A549 (cell line): ENCODE data around the gene TOM1L1. TPM values are rescaled to one million over a fixed set of nuclear protein-coding genes. Genes with fewer than 3 reads are reported as not detected.

ENCODE experiments used
- ATAC-seq, 2 experiments: fragments of 200-7000 bp in 1 of 2; fragments of >200 bp in 1 of 2; cut with Nextera tagmentation in 1 of 2; cut with Tn5 transposase in 1 of 2; 3 replicates each; pipeline versions ENCODE4 v1.8.0 to v1.9.1; 2018 to 2020; ENCODE audit warnings: mild to moderate bottlenecking in 1 of 2, moderate library complexity in 1 of 2
- CTCF ChIA-PET: fragments of 300-600 bp; sonication (Branson Sonifier 250); formaldehyde crosslinking; extraction: SDS; loops from one replicate; lab custom pipeline; 2021; ENCODE audit warnings: antibody characterized with exemption, inconsistent platforms; lab: Yijun Ruan, JAX
- POLR2A ChIA-PET: fragments of 350-600 bp; formaldehyde crosslinking; extraction: SDS; loops from one replicate; lab custom pipeline; 2021; ENCODE audit warnings: antibody characterized with exemption, inconsistent platforms; lab: Yijun Ruan, JAX
- DNase-seq, 2 experiments: peaks; one replicate each; pipeline versions ENCODE4 v3.0.0 to v3.0.0-alpha.2; 2011 to 2016; ENCODE audit warnings: low read depth in 1 of 2, low spot score in 1 of 2
- FAIRE-seq: peaks from 2 replicates; lab custom pipeline; 2011; peaks lifted over from hg19 to GRCh38; lab: Jason Lieb, UNC
- H3K27ac ChIP-seq, 2 experiments: fragments of >200 bp; sonication (Bioruptor Twin); formaldehyde crosslinking; 3 replicates each; pipeline ENCODE4 v1.5.1; 2016 to 2017
- H3K4me1 ChIP-seq: fragments of >200 bp; sonication (Bioruptor Twin); formaldehyde crosslinking; 3 replicates; pipeline ENCODE4 v1.6.1; 2016
- H3K4me2 ChIP-seq: fragments of >200 bp; sonication (Bioruptor Twin); formaldehyde crosslinking; 3 replicates; pipeline ENCODE4 v1.6.1; 2016
- H3K4me3 ChIP-seq: fragments of >200 bp; sonication (Bioruptor Twin); formaldehyde crosslinking; 3 replicates; pipeline ENCODE4 v1.5.1; 2016
- H3K9me3 ChIP-seq: fragments of >200 bp; sonication (Bioruptor Twin); formaldehyde crosslinking; 3 replicates; pipeline ENCODE4 v1.6.1; 2016
- CBX2 ChIP-seq: fragments of 200-600 bp; sonication (generic); IDR thresholded peaks from 2 replicates; pipeline ENCODE4 v1.6.1; 2016; ENCODE audit warnings: low read depth, mild to moderate bottlenecking, borderline replicate concordance
- CEBPB ChIP-seq, 2 experiments: fragments of >200 bp in 1 of 2; sonication (Bioruptor Twin) in 1 of 2; formaldehyde crosslinking in 1 of 2; IDR thresholded peaks; 2 replicates each; pipeline ENCODE4 v1.6.1; 2012 to 2016
- CTCF ChIP-seq: fragments of >200 bp; sonication (Bioruptor Twin); formaldehyde crosslinking; IDR thresholded peaks from 3 replicates; pipeline ENCODE4 v1.5.1; 2016
- ESRRA ChIP-seq: fragments of 150-350 bp; IDR thresholded peaks from 2 replicates; pipeline ENCODE4 v1.6.1; 2014; ENCODE audit warnings: mild to moderate bottlenecking, low read length, borderline replicate concordance
- HDAC2 ChIP-seq: fragments of 200-600 bp; sonication (generic); IDR thresholded peaks from 2 replicates; pipeline ENCODE4 v1.6.1; 2016
- HOXB5 ChIP-seq: fragments of 250-450 bp; sonication (Bioruptor Pico); IDR thresholded peaks from 2 replicates; pipeline ENCODE4 v1.5.0; 2020; ENCODE audit warnings: mild to moderate bottlenecking, moderate library complexity
- JUNB ChIP-seq: fragments of >200 bp; sonication (Bioruptor Twin); formaldehyde crosslinking; IDR thresholded peaks from 2 replicates; pipeline ENCODE4 v1.6.1; 2016
- MAFK ChIP-seq: fragments of 450-650 bp; IDR thresholded peaks from 2 replicates; pipeline ENCODE4 v1.6.1; 2014; ENCODE audit not compliant: partially characterized antibody
- NFE2L2 ChIP-seq: fragments of 150-350 bp; conservative IDR thresholded peaks from 2 replicates; pipeline ENCODE4 v1.6.1; 2014; ENCODE audit warnings: low read length
- NPAS2 ChIP-seq: fragments of 250-450 bp; sonication (Bioruptor Pico); IDR thresholded peaks from 2 replicates; pipeline ENCODE4 v1.8.0; 2022; ENCODE audit warnings: mild to moderate bottlenecking, moderate library complexity, borderline replicate concordance
- PHF8 ChIP-seq: fragments of 200-600 bp; sonication (generic); IDR thresholded peaks from 2 replicates; pipeline ENCODE4 v1.6.1; 2016; ENCODE audit warnings: low read depth, mild to moderate bottlenecking, antibody characterized with exemption, moderate library complexity, borderline replicate concordance
- POLR2A ChIP-seq: IDR thresholded peaks from 2 replicates; pipeline ENCODE4 v1.6.1; 2012; ENCODE audit warnings: mild to moderate bottlenecking, low read length
- POLR2AphosphoS2 ChIP-seq: conservative IDR thresholded peaks from 2 replicates; pipeline ENCODE4 v1.6.1; 2012; ENCODE audit warnings: low read length, improper control_type of control experiment, inconsistent platforms
- RAD21 ChIP-seq, 2 experiments: fragments of >200 bp in 1 of 2; sonication (Bioruptor Twin) in 1 of 2; formaldehyde crosslinking in 1 of 2; IDR thresholded peaks in 1 of 2; conservative IDR thresholded peaks in 1 of 2; 2 replicates in 1 of 2; 3 replicates in 1 of 2; pipeline ENCODE4 v1.6.1; 2012 to 2018; ENCODE audit warnings: inconsistent platforms in 1 of 2
- RCOR1 ChIP-seq: fragments of 150-350 bp; IDR thresholded peaks from 2 replicates; pipeline ENCODE4 v1.6.1; 2014; ENCODE audit warnings: antibody characterized with exemption, low read length, low read depth
- RFX5 ChIP-seq: fragments of 450-650 bp; IDR thresholded peaks from 2 replicates; pipeline ENCODE4 v1.7.1; 2014; ENCODE audit warnings: antibody characterized with exemption, mild to moderate bottlenecking, moderate library complexity
- SMC3 ChIP-seq: fragments of >200 bp; sonication (Bioruptor Twin); formaldehyde crosslinking; IDR thresholded peaks from 3 replicates; pipeline ENCODE4 v1.6.1; 2018; ENCODE audit warnings: inconsistent platforms
- TFCP2L1 ChIP-seq: fragments of 250-450 bp; sonication (Bioruptor Pico); IDR thresholded peaks from 2 replicates; pipeline ENCODE4 v1.5.0; 2021; ENCODE audit warnings: mild to moderate bottlenecking
- TP53 ChIP-seq: fragments of 250-450 bp; sonication (Bioruptor Pico); IDR thresholded peaks from 2 replicates; pipeline ENCODE4 v1.5.0; 2021; ENCODE audit warnings: mild to moderate bottlenecking, moderate library complexity
- USF2 ChIP-seq: fragments of 450-650 bp; IDR thresholded peaks from 2 replicates; pipeline ENCODE4 v1.6.1; 2014; ENCODE audit warnings: antibody characterized with exemption
- ZFP36 ChIP-seq: fragments of 450-650 bp; IDR thresholded peaks from 2 replicates; pipeline ENCODE4 v1.6.1; 2014; ENCODE audit warnings: borderline replicate concordance; ENCODE audit not compliant: partially characterized antibody
- WGBS: methylation state at CpG from one replicate; pipeline ENCODE4 v1.1.6; 2017; ENCODE audit errors: missing lambda C conversion rate; 5-methylcytosine and 5-hydroxymethylcytosine counted together
- polyA plus RNA-seq, 4 experiments: library from polyadenylated mRNA; depleted of rRNA in 3 of 4; stranded (reverse); fragments of >200 nt; fragmentation: RNase III in 1 of 4; extraction: RNeasy Plus Mini Kit Qiagen cat#74134 plus additional on column Dnase treatment in 1 of 4; gene quantifications; 2 replicates in 3 of 4; 3 replicates in 1 of 4; pipeline ENCODE4 v1.2.3, GENCODE V29; 2011 to 2017
- TF ChIP-seq, protein P1 (sequence below): fragments of >200 bp; sonication (Bioruptor Twin); formaldehyde crosslinking; IDR thresholded peaks from 3 replicates; pipeline ENCODE4 v1.6.1; 2016
- TF ChIP-seq, protein P2 (sequence below): fragments of 250-450 bp; sonication (Bioruptor Pico); IDR thresholded peaks from 2 replicates; pipeline ENCODE4 v1.5.0; 2020; ENCODE audit warnings: low read depth, mild to moderate bottlenecking, moderate library complexity
- TF ChIP-seq, protein P3 (sequence below): IDR thresholded peaks from 2 replicates; pipeline ENCODE4 v1.6.1; 2012; ENCODE audit warnings: low read depth, borderline replicate concordance
- TF ChIP-seq, protein P4 (sequence below): fragments of 200-600 bp; sonication (generic); IDR thresholded peaks from 2 replicates; pipeline ENCODE4 v1.6.1; 2016; ENCODE audit warnings: antibody characterized with exemption, mild to moderate bottlenecking, moderate library complexity
- TF ChIP-seq, protein P5 (sequence below): IDR thresholded peaks from 2 replicates; pipeline ENCODE4 v1.6.1; 2012

The TOM1L1 gene
- polyA plus RNA-seq, 2 of the 4 experiments (the other 2 are of a cell fraction), result 53.4 to 117 TPM

DNA sequence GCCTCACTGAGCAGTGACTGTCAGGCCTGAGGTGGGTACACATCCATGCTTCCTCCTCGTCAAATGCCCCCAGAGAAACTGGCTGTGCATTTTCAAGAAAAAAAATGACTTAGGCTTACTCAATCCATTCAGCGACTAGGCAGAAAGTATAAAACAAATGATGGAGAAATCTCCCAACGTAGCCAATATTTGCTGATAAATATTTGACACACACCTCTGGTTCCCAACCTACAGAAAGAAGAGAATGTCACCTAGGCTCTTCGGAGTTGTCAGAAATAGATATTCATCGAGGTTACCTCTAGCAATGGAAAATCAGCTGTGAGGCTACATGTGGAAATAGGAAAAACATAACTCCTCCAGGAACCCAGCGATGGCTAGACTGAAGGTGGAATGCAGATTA lies 12.4 kb upstream of the TOM1L1 start:
- Histone ChIP-seq H3K4me2 (no peak overlapping the region), H3K4me3 (no peak overlapping the region), H3K27ac (no peak overlapping the region), H3K9me3 (no peaks in the 10 kb centered on the region), H3K4me1 (peaks cover 3% of the 10 kb centered on the region; the same call in 1 of the 3 replicates)
- no peak for DNase-seq
- 41% methylated on average over 6 of the region's 6 CpGs for WGBS
- no peak for FAIRE-seq
- TF ChIP-seq, protein P1, sequence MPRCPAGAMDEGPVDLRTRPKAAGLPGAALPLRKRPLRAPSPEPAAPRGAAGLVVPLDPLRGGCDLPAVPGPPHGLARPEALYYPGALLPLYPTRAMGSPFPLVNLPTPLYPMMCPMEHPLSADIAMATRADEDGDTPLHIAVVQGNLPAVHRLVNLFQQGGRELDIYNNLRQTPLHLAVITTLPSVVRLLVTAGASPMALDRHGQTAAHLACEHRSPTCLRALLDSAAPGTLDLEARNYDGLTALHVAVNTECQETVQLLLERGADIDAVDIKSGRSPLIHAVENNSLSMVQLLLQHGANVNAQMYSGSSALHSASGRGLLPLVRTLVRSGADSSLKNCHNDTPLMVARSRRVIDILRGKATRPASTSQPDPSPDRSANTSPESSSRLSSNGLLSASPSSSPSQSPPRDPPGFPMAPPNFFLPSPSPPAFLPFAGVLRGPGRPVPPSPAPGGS, result no peak
- TF ChIP-seq JUNB (no peak), CTCF (no peak), RCOR1 (no peak), HOXB5 (CRISPR knock-in tag) (no peak), RFX5 (no peak), TP53 (CRISPR knock-in tag) (no peak), ZFP36 (no peak), POLR2A (no peak), TFCP2L1 (CRISPR knock-in tag) (no peak), PHF8 (no peak), ESRRA (no peak)
- TF ChIP-seq, protein P2, sequence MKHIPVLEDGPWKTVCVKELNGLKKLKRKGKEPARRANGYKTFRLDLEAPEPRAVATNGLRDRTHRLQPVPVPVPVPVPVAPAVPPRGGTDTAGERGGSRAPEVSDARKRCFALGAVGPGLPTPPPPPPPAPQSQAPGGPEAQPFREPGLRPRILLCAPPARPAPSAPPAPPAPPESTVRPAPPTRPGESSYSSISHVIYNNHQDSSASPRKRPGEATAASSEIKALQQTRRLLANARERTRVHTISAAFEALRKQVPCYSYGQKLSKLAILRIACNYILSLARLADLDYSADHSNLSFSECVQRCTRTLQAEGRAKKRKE, result no peak
- TF ChIP-seq, protein P3, sequence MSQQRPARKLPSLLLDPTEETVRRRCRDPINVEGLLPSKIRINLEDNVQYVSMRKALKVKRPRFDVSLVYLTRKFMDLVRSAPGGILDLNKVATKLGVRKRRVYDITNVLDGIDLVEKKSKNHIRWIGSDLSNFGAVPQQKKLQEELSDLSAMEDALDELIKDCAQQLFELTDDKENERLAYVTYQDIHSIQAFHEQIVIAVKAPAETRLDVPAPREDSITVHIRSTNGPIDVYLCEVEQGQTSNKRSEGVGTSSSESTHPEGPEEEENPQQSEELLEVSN, result no peak
- TF ChIP-seq, protein P4, sequence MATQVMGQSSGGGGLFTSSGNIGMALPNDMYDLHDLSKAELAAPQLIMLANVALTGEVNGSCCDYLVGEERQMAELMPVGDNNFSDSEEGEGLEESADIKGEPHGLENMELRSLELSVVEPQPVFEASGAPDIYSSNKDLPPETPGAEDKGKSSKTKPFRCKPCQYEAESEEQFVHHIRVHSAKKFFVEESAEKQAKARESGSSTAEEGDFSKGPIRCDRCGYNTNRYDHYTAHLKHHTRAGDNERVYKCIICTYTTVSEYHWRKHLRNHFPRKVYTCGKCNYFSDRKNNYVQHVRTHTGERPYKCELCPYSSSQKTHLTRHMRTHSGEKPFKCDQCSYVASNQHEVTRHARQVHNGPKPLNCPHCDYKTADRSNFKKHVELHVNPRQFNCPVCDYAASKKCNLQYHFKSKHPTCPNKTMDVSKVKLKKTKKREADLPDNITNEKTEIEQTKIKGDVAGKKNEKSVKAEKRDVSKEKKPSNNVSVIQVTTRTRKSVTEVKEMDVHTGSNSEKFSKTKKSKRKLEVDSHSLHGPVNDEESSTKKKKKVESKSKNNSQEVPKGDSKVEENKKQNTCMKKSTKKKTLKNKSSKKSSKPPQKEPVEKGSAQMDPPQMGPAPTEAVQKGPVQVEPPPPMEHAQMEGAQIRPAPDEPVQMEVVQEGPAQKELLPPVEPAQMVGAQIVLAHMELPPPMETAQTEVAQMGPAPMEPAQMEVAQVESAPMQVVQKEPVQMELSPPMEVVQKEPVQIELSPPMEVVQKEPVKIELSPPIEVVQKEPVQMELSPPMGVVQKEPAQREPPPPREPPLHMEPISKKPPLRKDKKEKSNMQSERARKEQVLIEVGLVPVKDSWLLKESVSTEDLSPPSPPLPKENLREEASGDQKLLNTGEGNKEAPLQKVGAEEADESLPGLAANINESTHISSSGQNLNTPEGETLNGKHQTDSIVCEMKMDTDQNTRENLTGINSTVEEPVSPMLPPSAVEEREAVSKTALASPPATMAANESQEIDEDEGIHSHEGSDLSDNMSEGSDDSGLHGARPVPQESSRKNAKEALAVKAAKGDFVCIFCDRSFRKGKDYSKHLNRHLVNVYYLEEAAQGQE, result no peak
- no peak for ATAC-seq
- ChIA-PET CTCF (no interaction called here), POLR2A (no interaction called here)

DNA sequence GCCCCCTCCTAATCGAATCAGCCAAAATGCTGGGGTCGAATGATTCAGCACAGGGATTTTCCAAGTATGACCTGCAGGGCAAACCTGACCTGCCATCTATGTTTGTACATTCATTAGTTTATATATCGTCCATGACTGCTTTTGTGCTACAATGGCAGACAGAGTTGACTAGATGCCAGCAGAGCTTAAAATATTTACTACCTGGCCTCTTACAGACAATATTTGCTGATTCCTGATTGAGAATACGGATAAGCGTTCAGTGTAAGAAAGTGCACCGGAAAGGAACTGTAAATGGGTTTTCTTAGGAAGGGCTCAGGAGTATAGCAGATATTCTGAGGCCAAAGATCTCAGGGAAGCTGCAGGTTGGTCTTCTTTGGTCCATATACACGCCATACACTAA lies 11.7 kb upstream of the TOM1L1 start:
- no peak overlapping the region for H3K4me2 ChIP-seq
- no peak overlapping the region for H3K27ac ChIP-seq
- POLR2A ChIA-PET, result no interaction called here
- no peak for ATAC-seq
- no peak for FAIRE-seq
- 43% methylated on average over 7 of the region's 7 CpGs for WGBS
- DNase-seq, result no peak
- CTCF ChIA-PET, result interaction anchor here (0.5 kb wide), 1 partner anchor 10 kb away, joined by 3 read pairs; no protein-coding TSS in a partner anchor
- no peaks in the 10 kb centered on the region for H3K9me3 ChIP-seq
- H3K4me1 ChIP-seq, result peaks cover 3% of the 10 kb centered on the region; the same call in 1 of the 3 replicates
- H3K4me3 ChIP-seq, result no peak overlapping the region
- no peak for TF ChIP-seq CEBPB (IDR thresholded peaks at IDR 0.05)
- no peak for TF ChIP-seq TFCP2L1 (CRISPR knock-in tag)
- TF ChIP-seq RAD21 (conservative IDR thresholded peaks at IDR 0.05 in 1 of 2, IDR thresholded peaks at IDR 0.05 in 1 of 2), result no peak
- TF ChIP-seq, protein P3, result no peak
- TF ChIP-seq POLR2AphosphoS2, result no peak
- no peak for TF ChIP-seq NPAS2 (CRISPR knock-in tag)
- no peak for TF ChIP-seq ESRRA
- TF ChIP-seq SMC3, result no peak
- TF ChIP-seq NFE2L2, result no peak
- TF ChIP-seq, protein P2, result no peak
- TF ChIP-seq CBX2, result no peak
- TF ChIP-seq USF2, result no peak
- no peak for TF ChIP-seq MAFK
- TF ChIP-seq, protein P5, sequence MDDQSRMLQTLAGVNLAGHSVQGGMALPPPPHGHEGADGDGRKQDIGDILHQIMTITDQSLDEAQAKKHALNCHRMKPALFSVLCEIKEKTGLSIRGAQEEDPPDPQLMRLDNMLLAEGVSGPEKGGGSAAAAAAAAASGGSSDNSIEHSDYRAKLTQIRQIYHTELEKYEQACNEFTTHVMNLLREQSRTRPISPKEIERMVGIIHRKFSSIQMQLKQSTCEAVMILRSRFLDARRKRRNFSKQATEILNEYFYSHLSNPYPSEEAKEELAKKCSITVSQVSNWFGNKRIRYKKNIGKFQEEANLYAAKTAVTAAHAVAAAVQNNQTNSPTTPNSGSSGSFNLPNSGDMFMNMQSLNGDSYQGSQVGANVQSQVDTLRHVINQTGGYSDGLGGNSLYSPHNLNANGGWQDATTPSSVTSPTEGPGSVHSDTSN, result no peak
- TF ChIP-seq HDAC2, result no peak
